ENCODE results near the gene DDX20.

DNA sequence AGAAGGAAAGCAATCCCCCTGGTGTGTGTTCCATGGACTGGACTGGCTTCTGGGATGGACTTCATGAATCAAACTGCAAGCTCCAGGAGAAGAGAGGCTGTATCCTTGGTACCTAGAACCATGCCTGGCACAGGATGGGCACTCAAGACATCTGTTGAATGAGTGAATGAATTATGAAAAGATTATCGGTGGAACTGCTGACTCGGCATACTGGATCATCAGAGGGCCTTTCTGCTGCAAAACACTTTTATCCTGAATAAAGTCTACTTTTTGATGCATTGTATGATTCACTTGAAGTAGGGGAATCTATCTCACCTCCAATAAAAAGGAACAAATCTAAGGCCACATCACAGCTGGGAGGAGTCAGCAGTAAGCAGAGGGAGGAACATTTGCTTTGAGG lies 42.9 kb downstream of the DDX20 start:
- TF ChIP-seq, protein P1, sequence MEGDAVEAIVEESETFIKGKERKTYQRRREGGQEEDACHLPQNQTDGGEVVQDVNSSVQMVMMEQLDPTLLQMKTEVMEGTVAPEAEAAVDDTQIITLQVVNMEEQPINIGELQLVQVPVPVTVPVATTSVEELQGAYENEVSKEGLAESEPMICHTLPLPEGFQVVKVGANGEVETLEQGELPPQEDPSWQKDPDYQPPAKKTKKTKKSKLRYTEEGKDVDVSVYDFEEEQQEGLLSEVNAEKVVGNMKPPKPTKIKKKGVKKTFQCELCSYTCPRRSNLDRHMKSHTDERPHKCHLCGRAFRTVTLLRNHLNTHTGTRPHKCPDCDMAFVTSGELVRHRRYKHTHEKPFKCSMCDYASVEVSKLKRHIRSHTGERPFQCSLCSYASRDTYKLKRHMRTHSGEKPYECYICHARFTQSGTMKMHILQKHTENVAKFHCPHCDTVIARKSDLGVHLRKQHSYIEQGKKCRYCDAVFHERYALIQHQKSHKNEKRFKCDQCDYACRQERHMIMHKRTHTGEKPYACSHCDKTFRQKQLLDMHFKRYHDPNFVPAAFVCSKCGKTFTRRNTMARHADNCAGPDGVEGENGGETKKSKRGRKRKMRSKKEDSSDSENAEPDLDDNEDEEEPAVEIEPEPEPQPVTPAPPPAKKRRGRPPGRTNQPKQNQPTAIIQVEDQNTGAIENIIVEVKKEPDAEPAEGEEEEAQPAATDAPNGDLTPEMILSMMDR (IDR thresholded peaks at IDR 0.05): no peak
- no peak for TF ChIP-seq POLR2A (IDR thresholded peaks at IDR 0.05)
